Ovary (tissue), 3 donors: Measurements from ENCODE around the gene AUTS2.

Experiments used
- EP300 ChIP-seq: sonication (generic); formaldehyde crosslinking; IDR thresholded peaks from one replicate; pipeline ENCODE4 v1.6.1; 2017; ENCODE audit warnings: antibody characterized with exemption
- POLR2A ChIP-seq: fragments of 450-650 bp; IDR thresholded peaks from one replicate; pipeline ENCODE4 v1.6.1; 2017; ENCODE audit warnings: antibody characterized with exemption, mild to moderate bottlenecking, moderate library complexity
- TF ChIP-seq, protein P1 (sequence below), 3 donors: fragments of 450-650 bp in 2 of 3; fragments of 200-600 bp in 1 of 3; IDR thresholded peaks; one replicate each; pipeline versions ENCODE4 v1.5.1 to v1.8.0; 2016 to 2022; ENCODE audit warnings: antibody characterized with exemption in 3 of 3, mild to moderate bottlenecking in 1 of 3
- donor health status: DM: no; HTN: no; CAD: no.

GRCh38 chr7:70833726-70834125 is 1235.5 kb downstream of the AUTS2 start:
- TF ChIP-seq, protein P1, sequence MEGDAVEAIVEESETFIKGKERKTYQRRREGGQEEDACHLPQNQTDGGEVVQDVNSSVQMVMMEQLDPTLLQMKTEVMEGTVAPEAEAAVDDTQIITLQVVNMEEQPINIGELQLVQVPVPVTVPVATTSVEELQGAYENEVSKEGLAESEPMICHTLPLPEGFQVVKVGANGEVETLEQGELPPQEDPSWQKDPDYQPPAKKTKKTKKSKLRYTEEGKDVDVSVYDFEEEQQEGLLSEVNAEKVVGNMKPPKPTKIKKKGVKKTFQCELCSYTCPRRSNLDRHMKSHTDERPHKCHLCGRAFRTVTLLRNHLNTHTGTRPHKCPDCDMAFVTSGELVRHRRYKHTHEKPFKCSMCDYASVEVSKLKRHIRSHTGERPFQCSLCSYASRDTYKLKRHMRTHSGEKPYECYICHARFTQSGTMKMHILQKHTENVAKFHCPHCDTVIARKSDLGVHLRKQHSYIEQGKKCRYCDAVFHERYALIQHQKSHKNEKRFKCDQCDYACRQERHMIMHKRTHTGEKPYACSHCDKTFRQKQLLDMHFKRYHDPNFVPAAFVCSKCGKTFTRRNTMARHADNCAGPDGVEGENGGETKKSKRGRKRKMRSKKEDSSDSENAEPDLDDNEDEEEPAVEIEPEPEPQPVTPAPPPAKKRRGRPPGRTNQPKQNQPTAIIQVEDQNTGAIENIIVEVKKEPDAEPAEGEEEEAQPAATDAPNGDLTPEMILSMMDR (IDR thresholded peaks at IDR 0.05): no peak
- TF ChIP-seq POLR2A (no peak), EP300 (no peak)
